ENCODE results near the gene APOBEC3A.
A peak's percentile ranks its signal among the peaks of the same experiment; 100 is the strongest.

APOBEC3A gene

GRCh38 chr22:38921806-38922205 is 35.6 kb upstream of the APOBEC3A start:
- TF ChIP-seq CTCF (IDR thresholded peaks at IDR 0.05): no peak
- no peak overlapping the region for H3K27ac ChIP-seq
- no peaks in the 10 kb centered on the region for H3K36me3 ChIP-seq
- H3K4me1 ChIP-seq (ENCODE audit: control insufficient read depth in 1 of 2, insufficient read depth in 1 of 2, low read depth in 1 of 2, low read length in 1 of 2): peaks cover 0 to 1% of the 10 kb centered on the region in 2 experiments
- H3K27me3 ChIP-seq: peaks cover 84% of the 10 kb centered on the region
- no peaks in the 10 kb centered on the region for H3K9me3 ChIP-seq
- H3K4me3 ChIP-seq (ENCODE audit: low read depth in 1 of 2, low read length in 1 of 2): no peak overlapping the region

- Histone ChIP-seq H3K4me3 (ENCODE audit: low read depth in 1 of 2, low read length in 1 of 2) (no peak overlapping the region), H3K9me3 (no peaks in the 10 kb centered on the region), H3K36me3 (no peaks in the 10 kb centered on the region), H3K27me3 (peaks cover 71% of the 10 kb centered on the region), H3K27ac (no peak overlapping the region), H3K4me1 (ENCODE audit: control insufficient read depth in 1 of 2, insufficient read depth in 1 of 2, low read depth in 1 of 2, low read length in 1 of 2) (peaks cover 6 to 12% of the 10 kb centered on the region in 2 experiments)
- TF ChIP-seq CTCF (IDR thresholded peaks at IDR 0.05): no peak
Measured at GRCh38 chr22:38923463-38924346, 33.7 kb upstream of the APOBEC3A start.

- H3K4me3 ChIP-seq (ENCODE audit: low read depth in 1 of 2, low read length in 1 of 2): no peak overlapping the region
- H3K4me1 ChIP-seq (ENCODE audit: control insufficient read depth in 1 of 2, insufficient read depth in 1 of 2, low read depth in 1 of 2, low read length in 1 of 2): peaks cover 6 to 12% of the 10 kb centered on the region in 2 experiments
- no peak overlapping the region for H3K27ac ChIP-seq
Measured at GRCh38 chr22:38924347-38924952, 33.0 kb upstream of the APOBEC3A start.

GRCh38 chr22:38925571-38926041 is 31.8 kb upstream of the APOBEC3A start:
- no peak for TF ChIP-seq CTCF (IDR thresholded peaks at IDR 0.05)
- peaks cover 68% of the 10 kb centered on the region for H3K27me3 ChIP-seq
- no peaks in the 10 kb centered on the region for H3K36me3 ChIP-seq
- no peaks in the 10 kb centered on the region for H3K9me3 ChIP-seq
- peaks cover 6 to 12% of the 10 kb centered on the region in 2 experiments for H3K4me1 ChIP-seq (ENCODE audit: control insufficient read depth in 1 of 2, insufficient read depth in 1 of 2, low read depth in 1 of 2, low read length in 1 of 2)
- no peak overlapping the region for H3K27ac ChIP-seq
- H3K4me3 ChIP-seq (ENCODE audit: low read depth in 1 of 2, low read length in 1 of 2): no peak overlapping the region

More at GRCh38 chr22:38924347-38924952, 33.0 kb upstream of the APOBEC3A start:
- H3K9me3 ChIP-seq: no peaks in the 10 kb centered on the region
- TF ChIP-seq CTCF (IDR thresholded peaks at IDR 0.05): no peak
- no peaks in the 10 kb centered on the region for H3K36me3 ChIP-seq
- H3K27me3 ChIP-seq: peaks cover 68% of the 10 kb centered on the region

GRCh38 chr22:38927033-38927781 is 30.2 kb upstream of the APOBEC3A start:
- peak overlapping the region; percentile 67 for H3K27ac ChIP-seq
- TF ChIP-seq CTCF (IDR thresholded peaks at IDR 0.05): peak; percentile 89
- peaks cover 55% of the 10 kb centered on the region for H3K27me3 ChIP-seq
- H3K4me3 ChIP-seq (ENCODE audit: low read depth in 1 of 2, low read length in 1 of 2): peak overlapping the region; percentile 40 to 60
- H3K4me1 ChIP-seq (ENCODE audit: control insufficient read depth in 1 of 2, insufficient read depth in 1 of 2, low read depth in 1 of 2, low read length in 1 of 2): peaks cover 6 to 12% of the 10 kb centered on the region in 2 experiments
- H3K36me3 ChIP-seq: no peaks in the 10 kb centered on the region
- no peaks in the 10 kb centered on the region for H3K9me3 ChIP-seq

Data from neutrophil (primary cell).